GM19467 (cell line): ENCODE results near the gene XPO5.
"Not testable (repeated sequence)": the region's sequence is repeated elsewhere in the genome, so short reads cannot be mapped to it uniquely, and the experiment has no call there.

Experiments
- ATAC-seq: cut with Tn5 transposase; IDR thresholded peaks from one replicate; pipeline ENCODE4 v1.9.1; 2021; ENCODE audit warnings: mild to moderate bottlenecking, moderate library complexity; ENCODE audit not compliant: unreplicated experiment

Gene XPO5

DNA sequence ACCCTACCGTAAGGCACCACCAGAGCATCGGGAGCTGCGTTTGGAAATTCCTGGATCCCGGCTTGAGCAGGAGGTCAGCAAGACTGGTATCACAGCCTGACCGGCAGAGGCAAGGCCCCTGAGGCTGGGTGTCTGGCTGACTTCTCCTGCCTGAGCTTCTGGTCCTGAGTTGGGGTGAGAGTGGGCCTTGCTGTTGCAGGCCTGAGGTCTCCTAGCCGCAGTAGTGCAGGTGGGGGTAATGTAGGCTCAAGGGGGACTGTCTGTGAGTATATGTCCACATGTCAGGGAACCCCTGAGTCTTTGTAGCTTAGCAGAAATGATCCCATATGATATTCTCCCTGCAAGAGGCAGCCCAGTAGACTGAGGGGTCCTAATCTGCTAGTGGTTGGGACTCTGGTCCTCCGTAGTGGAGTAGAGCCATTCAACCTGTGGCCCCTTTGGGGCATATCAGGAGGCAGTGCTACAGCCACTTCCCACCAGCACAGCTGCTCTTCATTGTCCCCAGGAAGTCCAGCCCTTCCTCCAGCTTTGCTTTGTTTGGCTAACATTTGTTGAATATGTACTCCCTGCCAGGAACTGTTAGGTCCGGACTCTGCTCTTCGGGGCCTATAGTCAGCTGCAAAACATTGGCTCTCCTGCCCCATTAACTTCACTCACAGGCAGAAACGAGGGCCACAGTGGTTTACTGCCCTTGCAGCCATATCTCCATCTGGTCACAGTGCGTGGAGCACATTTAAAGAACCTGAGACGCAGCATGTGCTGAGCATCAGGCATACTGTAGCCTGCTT lies 76.6 kb downstream of the XPO5 start:
- ATAC-seq, result no peak

DNA sequence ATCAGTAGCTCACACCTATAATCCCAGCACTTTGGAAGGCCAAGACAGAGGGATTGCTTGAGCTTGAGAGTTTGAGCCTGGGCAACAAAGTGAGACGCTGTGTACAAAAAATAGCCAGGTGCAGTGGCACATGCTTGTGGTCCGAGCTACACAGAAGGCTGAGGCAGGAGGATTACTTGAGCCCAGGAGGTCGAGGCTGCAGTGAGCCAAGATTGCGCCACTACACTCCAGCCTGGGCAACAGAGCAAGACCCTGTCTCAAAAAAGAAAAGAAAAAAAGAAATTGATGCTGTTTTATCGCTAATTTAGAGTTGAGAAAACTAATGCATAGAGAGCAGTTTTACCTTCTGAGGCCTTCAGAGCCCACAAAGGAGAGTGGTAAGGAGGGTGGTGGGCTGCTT lies 77.5 kb downstream of the XPO5 start:
- not testable (repeated sequence) for ATAC-seq

GRCh38 chr6:43497689-43498088 lies 78.1 kb downstream of the XPO5 start:
- no peak for ATAC-seq

- ATAC-seq, result no peak
These were observed 78.8 kb downstream of the XPO5 start for GRCh38 chr6:43497129-43497396.

DNA sequence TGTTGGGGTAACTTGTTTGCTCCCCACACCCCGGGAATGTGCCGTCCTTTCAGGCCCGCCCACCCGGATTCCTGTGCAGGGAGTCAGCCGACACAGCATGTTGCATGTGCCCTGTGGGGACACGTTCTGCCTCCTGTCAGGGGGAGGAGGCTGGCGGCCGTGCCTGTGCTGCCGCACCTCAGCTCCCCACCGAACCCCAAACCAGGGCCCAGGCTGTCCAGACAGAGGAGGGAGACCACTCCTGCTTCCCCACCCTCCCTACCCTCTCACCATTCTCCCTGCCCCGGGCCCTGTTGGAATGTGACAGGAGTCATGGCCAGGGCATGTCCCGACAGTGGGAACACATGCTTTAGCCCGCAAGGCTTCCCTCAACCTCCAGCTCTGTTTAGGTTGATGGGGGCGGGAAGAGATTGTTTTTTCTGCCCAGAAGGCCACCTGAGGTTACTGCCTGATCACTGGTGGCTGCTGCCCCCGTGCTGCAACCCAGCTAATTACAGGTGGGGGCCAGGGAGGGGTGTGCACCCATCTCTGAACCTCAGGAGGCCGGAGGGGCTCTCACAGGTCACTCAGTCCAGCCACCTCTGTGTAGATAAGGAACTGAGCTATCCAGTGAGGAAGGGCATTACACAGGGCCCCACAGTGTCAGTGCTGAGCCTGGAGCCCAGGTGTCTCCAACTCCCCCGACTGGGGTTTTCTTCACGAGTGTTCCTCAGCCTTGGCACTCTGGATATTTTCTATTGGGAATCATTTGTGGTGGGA lies 79.3 kb downstream of the XPO5 start:
- no peak for ATAC-seq

GRCh38 chr6:43495409-43495941 lies 80.4 kb downstream of the XPO5 start:
- ATAC-seq, result no peak

- ATAC-seq, result no peak
These were observed 81.1 kb downstream of the XPO5 start for GRCh38 chr6:43494766-43495165.

DNA sequence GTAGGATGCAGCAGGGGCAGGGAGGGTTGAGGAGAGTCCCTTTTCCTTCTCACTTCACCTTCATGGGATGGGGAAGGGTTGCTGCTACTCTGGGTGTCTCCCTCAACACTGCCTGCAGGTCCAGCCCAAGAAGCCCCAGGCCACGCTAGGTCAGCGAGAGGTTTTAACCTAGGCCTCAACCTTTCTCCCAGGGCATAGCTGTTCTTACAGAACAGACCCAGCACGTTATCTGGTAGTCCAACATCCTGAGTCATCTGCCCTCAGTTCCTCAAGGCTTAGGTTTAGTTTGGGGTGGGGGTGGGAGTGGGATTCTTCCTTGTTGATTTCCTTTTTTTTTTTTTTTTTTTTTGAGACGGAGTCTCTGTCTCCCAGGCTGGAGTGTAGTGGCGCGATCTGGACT lies 81.5 kb downstream of the XPO5 start:
- ATAC-seq, result no peak

DNA sequence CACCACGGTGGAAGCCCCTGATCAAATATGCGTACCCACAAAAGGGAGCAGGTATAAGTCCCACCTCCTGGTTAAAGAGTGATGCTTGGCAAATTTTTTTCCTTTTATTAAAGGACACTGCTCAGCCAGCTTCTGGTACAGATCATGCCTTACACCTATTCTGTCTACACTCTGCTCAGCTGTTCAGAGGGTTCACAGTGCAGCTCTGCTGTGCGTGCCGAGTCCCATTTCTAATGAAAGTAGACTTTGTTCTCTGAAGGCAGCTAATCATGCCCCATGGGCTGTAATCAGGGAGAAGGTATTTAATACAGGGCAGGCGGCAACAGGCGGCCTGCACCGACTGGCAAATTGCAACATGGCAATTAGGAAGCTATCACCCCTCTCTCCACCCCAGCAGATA lies 82.0 kb downstream of the XPO5 start:
- no peak for ATAC-seq

DNA sequence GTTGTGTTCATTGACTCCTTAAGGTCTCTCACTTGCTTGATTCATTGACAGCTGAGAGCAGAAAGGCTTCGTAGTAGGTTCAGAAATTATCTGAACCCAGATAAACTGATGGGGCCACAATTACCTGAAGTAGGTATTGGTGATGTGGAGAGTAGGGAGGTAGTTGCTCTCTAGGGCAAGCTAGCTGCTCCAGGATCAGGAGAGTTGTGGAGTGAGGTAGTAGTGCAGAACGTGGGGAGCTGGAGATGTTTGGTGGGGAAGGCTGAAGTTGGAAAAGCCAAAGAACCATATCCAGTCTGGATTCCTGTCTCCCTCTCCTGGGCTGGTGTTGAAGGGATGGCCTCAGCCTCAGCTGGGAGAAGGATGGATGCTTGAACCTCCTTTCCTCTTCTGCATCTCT lies 82.6 kb downstream of the XPO5 start:
- ATAC-seq, result no peak

DNA sequence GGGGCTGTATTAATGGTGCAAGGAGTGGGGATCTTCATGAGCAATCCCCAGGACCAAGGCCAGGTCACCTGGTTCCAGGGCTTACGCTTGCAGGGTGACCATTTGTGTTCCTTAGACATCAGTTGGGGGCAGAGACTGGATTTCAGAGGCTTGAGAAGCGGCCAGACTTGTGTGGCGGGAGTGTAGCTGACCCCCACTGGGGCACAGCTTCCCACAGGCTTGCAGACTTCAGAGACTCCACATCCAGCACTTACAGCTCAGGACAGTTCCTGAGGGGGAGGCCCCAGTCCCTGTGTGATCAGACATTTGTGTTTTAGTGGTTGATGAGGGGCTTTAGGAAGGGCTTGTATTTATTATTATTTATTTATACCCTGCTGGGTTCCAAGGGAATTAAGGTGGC lies 83.2 kb downstream of the XPO5 start:
- no peak for ATAC-seq

DNA sequence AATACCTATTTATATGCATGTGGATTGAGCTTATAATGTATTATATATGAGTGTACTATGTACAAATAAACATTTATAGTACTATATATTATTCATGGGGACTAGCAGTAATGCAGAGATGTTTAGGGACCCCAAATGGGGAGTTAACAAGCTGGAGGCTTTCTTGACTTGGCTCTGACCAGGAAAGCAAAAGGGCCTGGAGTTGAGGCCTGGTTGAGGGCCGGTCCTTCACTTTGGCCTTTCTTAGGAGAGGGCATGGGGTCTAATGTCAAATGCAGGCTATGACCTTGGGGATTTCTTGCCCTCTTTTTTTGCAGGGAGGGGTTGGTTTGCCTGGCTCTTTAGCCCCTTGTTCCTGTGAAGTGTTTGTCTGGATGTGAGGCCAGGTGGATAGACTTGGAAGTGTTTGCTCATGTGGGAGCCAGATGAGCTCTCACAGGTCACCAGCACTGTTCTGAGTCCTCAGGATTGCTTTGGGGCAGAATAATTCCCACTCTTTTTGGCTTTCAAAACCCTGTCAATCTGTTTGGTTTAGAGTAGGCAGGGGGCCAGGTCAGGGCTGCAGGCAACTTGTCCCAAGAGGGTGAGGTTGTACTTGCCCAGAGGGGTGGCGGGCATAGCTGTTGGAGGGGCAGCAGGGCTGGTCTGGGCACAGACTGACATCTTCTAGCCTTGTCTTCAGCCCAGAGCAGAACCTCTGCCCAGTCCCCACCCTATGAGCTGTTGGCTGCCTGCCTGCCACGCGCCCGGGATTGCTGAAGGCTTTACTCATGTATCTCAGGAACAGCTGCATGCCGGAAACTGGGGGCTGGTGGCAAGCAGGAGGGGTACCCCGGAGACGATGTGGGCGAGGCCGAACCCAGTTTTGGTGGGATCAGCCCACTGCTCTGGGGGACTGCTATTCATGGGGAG lies 83.8 kb downstream of the XPO5 start:
- no peak for ATAC-seq

DNA sequence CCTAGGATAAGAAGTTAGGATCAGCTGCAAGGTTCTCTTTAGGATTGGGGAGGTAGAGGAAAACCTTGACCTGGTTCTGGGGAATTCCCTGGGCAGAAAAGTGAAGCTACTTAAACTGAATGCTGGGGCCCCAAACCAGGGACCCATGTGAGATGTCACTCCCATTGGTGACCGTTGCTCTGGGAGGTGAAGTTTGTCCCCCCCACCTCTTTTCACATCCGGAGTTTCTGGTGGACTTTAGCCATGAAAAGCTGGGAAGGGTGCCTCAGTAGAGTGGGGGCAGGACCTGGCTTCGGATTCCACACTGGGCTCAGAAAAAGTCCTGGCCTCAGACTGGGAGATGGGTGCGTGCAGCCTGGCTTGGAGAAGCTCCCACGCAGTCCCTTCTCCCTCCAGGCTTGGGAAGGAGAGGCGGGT lies 85.3 kb downstream of the XPO5 start:
- no peak for ATAC-seq

DNA sequence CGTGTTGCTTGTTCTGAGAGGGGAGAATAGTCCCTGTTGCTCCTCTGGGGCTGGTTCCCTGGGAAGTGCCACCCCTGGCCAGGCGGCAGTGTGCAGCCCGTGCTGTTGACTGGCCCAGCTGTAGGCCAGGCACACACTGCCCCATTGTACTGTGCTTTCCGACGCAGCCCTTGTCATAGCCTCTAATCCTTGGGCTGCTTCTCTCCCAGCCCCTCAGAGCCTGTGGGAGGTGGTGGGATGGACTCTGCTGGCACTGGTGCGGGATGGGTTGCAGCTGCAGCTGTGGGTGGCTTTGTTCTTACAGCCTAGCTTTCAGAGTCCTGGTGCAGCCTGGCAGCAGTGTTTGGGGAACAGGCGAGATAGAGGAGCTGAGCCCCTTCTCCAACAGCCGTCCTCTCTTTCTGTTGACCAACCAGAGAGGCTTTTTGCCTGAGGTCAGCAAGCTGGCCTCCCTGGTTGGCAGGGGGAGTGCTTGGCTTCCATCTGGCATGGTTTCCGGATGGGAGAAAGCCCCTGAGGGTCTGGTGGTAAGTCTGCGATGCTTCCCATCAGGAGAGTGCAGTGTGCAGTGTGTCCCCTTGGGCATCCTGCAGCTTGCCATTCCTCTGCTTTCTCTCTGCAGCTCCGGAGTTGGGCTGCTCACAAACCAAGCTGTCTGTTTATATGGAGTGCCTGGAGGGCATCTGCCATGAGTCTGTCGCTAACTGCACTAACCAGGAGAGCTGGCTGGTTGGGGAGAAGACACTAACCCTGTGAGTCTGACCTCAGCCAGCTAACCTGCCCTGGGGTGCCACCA lies 86.4 kb downstream of the XPO5 start:
- no peak for ATAC-seq

- ATAC-seq, result no peak
These were observed 87.1 kb downstream of the XPO5 start for GRCh38 chr6:43488667-43489276.

- ATAC-seq, result no peak
These were observed 94.1 kb downstream of the XPO5 start for GRCh38 chr6:43481591-43482236.

DNA sequence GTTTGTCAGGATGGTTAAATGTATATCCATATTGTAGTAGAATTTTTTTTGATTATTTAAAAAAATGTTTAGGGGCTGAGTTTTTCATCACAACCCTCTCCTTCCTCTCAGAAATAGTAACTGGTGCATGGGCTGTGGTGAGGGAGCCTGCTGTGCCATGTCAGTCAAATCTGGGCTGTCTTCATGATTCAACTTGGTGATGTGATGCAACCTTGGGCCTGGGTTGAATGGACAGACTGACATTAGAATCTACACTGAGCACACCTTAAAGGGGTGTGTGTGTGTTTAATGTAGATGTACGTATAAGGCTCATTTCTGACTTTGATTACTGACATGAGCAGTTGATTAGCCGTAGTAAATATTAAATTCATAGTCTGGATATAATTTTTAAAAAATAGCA lies 94.8 kb downstream of the XPO5 start:
- no peak for ATAC-seq

DNA sequence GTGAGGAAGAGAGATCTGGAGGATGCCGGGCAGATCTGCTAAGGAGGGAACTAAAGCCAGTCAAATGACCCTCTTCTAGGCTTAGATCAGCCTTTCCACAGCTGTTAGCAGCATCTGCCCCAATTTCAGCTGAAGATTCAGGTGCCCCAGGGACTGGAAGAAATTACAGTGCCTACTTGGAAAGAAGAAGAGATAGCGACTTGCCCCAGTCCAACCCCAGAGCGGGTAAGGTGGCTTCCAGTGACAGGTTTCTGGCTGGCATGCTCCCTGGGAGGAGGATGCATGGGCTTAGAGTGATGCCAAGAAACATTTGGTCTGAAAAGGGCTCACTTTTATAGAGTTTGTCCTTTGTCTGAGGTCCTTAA lies 97.8 kb downstream of the XPO5 start:
- ATAC-seq, result no peak

GRCh38 chr6:43477235-43478007 lies 98.4 kb downstream of the XPO5 start, which contains the start of gene TJAP1:
TJAP1 (plus strand) TSS chr6:43477570; CDS start chr6:43499002, 21,432 bp downstream.
- ATAC-seq, result peak; percentile 80
